Peyer's patch (tissue), 4 donors: ENCODE data around the gene SMCO1. TPM values are rescaled to one million over a fixed set of nuclear protein-coding genes. Genes with fewer than 3 reads are reported as not detected.
A peak's percentile ranks its signal among the peaks of the same experiment; 100 is the strongest.

ENCODE experiments used
- DNase-seq, 3 donors: peaks; one replicate each; pipeline ENCODE4 v3.0.0-alpha.2; 2017 to 2019
- H3K27ac ChIP-seq, 4 donors: fragments of 200-600 bp; sonication (generic); one replicate each; pipeline ENCODE4 v1.5.1; 2016 to 2019
- H3K27me3 ChIP-seq, 2 donors: fragments of 200-600 bp; sonication (generic); one replicate each; pipeline ENCODE4 v1.5.1; 2019
- H3K36me3 ChIP-seq, 3 donors: fragments of 200-600 bp; sonication (generic); one replicate each; pipeline ENCODE4 v1.5.1; 2016 to 2019
- H3K4me1 ChIP-seq, 4 donors: fragments of 200-600 bp; sonication (generic); one replicate each; pipeline ENCODE4 v1.5.1; 2016 to 2019
- H3K4me3 ChIP-seq, 4 donors: fragments of 200-600 bp; sonication (generic); 1 replicate in 3 of 4; 2 replicates in 1 of 4; pipeline ENCODE4 v1.5.1; 2016 to 2019; ENCODE audit warnings: mild to moderate bottlenecking in 1 of 4
- H3K9me3 ChIP-seq, 4 donors: fragments of 200-600 bp; sonication (generic); one replicate each; pipeline ENCODE4 v1.5.1; 2016 to 2019; ENCODE audit warnings: mild to moderate bottlenecking in 1 of 4
- POLR2A ChIP-seq, 2 donors: fragments of 450-650 bp; IDR thresholded peaks; one replicate each; pipeline ENCODE4 v1.5.1; 2017; ENCODE audit warnings: antibody characterized with exemption in 2 of 2, mild to moderate bottlenecking in 2 of 2, moderate library complexity in 2 of 2
- total RNA-seq, 4 donors: library from RNA; depleted of rRNA; stranded (reverse); fragments of >200 nt; gene quantifications; one replicate each; pipeline ENCODE4 v1.1.0, GENCODE V29; 2016
- TF ChIP-seq, protein P1 (sequence below), 6 experiments: fragments of 450-650 bp in 4 of 6; fragments of 200-600 bp in 2 of 6; sonication (generic) in 1 of 6; IDR thresholded peaks; one replicate each; pipeline ENCODE4 v1.5.1; 2017 to 2019; ENCODE audit warnings: antibody characterized with exemption in 6 of 6, mild to moderate bottlenecking in 3 of 6, moderate library complexity in 1 of 6

Gene SMCO1
- total RNA-seq, 4 donors from 2014 or later = not detected

DNA sequence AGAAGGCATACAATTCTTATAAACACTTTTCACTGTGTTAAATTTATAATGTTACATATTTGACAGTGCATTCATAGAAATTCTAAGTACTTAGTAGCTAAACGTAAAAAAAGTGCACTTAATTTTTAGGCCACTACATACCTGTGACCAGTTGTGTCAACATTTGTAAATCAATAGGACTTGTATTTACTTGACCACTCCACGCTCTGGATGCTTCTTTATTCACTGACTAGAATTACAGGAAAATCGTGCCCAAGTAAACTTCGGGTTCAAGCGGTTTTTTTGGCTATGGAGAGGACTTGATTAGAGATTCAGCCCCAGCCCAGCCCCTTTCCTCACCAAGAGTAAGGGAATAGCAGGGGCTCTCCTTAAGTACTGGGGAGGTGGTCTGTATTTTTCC is 31.4 kb upstream of the SMCO1 start:
- peaks cover 0 to 8% (median 0%) of the 10 kb centered on the region in 4 donors for H3K9me3 ChIP-seq
- no peaks in the 10 kb centered on the region for H3K4me1 ChIP-seq
- no peak for DNase-seq
- TF ChIP-seq, protein P1, sequence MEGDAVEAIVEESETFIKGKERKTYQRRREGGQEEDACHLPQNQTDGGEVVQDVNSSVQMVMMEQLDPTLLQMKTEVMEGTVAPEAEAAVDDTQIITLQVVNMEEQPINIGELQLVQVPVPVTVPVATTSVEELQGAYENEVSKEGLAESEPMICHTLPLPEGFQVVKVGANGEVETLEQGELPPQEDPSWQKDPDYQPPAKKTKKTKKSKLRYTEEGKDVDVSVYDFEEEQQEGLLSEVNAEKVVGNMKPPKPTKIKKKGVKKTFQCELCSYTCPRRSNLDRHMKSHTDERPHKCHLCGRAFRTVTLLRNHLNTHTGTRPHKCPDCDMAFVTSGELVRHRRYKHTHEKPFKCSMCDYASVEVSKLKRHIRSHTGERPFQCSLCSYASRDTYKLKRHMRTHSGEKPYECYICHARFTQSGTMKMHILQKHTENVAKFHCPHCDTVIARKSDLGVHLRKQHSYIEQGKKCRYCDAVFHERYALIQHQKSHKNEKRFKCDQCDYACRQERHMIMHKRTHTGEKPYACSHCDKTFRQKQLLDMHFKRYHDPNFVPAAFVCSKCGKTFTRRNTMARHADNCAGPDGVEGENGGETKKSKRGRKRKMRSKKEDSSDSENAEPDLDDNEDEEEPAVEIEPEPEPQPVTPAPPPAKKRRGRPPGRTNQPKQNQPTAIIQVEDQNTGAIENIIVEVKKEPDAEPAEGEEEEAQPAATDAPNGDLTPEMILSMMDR (IDR thresholded peaks at IDR 0.05) = no peak
- TF ChIP-seq POLR2A (IDR thresholded peaks at IDR 0.05) = no peak
- H3K27me3 ChIP-seq = no peaks in the 10 kb centered on the region
- no peaks in the 10 kb centered on the region for H3K36me3 ChIP-seq
- no peak overlapping the region for H3K4me3 ChIP-seq
- H3K27ac ChIP-seq = no peak overlapping the region

DNA sequence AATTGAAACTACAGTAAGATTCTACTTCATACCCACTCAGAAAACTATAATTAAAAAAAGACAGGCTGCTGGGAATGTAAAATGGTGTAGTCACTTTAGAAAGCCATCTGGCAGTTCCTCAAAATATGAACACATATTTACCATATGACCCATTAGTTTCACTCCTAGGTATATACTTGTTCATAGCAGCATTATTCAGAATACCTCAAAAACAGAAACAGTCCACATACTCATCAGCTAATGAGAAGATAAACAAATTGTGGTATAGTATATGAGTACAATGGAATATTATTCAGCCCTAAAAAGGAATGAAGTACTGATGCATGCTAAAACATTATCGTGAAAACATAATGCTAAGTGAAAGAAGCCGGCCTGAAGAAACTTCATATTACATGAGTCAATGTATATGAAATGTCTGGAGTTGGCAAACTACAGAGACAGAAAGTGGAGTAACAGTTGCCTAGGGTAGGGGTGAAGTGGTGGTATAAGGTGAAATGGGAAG is 29.4 kb upstream of the SMCO1 start:
- Histone ChIP-seq H3K4me3 (no peak overlapping the region), H3K27me3 (no peaks in the 10 kb centered on the region)
- TF ChIP-seq, protein P1 (IDR thresholded peaks at IDR 0.05) = no peak
- TF ChIP-seq POLR2A (IDR thresholded peaks at IDR 0.05) = no peak

DNA sequence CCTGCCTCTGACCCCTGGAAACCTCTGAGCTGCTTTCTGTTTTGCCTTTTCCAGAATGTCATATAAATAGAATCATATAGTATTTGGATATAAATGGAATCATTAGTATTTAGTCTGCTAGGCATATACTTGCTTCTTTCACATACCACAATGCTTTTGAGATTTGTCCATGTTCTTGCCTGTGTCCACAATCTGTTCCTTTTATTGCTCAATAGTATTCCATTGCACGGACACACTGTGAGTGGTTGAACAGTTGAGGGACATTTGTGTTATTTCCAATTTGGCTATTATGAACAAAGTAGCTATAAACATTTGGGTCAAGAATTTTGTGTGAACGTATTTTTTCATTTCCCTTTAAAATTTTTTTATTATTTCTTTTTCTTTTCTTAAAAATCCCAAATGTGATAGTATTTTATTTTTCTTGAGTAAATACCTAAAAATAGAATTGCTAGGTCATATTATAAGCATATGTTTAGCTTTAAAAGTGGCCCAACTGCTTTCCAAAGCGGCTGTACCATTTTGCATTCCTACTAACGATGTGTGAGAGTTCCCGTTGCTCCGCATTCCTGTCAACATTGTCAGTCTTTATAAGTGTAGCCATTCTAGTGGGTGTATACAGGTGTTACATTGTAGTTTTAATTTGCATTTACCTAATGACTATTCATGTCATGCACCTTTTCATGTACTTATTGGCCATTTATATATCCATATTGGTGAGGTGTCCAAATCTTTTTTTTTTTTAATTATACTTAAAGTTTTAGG is 26.7 kb upstream of the SMCO1 start:
- DNase-seq = no peak
- Histone ChIP-seq H3K27me3 (no peaks in the 10 kb centered on the region), H3K36me3 (no peaks in the 10 kb centered on the region), H3K4me3 (no peak overlapping the region), H3K9me3 (no peaks in the 10 kb centered on the region), H3K27ac (no peak overlapping the region), H3K4me1 (no peaks in the 10 kb centered on the region)
- TF ChIP-seq POLR2A (IDR thresholded peaks at IDR 0.05) = no peak
- TF ChIP-seq, protein P1 (IDR thresholded peaks at IDR 0.05) = no peak

More for the DNA sequence above, 29.4 kb upstream of the SMCO1 start:
- Histone ChIP-seq H3K36me3 (no peaks in the 10 kb centered on the region), H3K4me1 (no peaks in the 10 kb centered on the region), H3K27ac (no peak overlapping the region), H3K9me3 (peaks cover 0 to 6% (median 0%) of the 10 kb centered on the region in 4 donors)
- DNase-seq = no peak

DNA sequence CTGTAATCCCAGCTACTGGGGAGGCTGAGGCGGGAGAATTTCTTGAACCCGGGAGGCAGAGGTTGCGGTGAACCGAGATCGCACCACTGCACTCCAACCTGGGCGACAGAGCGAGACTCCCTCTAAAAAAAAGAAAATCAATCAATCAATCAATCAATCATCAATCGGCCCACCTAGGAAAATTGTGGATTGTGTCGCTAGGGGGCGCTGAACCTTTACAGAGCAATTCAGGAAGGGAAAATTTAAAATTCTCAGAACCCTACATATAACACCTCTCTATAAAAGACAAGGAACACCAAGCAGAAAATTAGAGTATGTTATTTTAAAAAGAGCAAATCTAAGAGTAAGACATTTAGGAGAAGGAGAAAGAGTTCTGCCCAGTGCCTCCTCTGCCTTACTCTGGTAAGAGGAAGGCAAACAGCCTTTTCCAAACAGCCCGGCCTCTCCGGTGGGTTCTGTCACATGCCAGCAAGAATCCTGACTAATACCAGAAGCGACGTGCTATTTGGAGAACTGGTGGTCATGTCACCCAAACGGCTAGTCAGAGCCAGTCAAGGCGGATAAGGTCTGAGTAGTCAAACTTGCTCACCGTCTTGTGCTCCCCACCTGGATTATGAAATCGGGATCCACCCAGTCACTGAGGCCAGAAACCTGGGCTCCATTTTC is 22.3 kb upstream of the SMCO1 start:
- no peaks in the 10 kb centered on the region for H3K9me3 ChIP-seq

DNA sequence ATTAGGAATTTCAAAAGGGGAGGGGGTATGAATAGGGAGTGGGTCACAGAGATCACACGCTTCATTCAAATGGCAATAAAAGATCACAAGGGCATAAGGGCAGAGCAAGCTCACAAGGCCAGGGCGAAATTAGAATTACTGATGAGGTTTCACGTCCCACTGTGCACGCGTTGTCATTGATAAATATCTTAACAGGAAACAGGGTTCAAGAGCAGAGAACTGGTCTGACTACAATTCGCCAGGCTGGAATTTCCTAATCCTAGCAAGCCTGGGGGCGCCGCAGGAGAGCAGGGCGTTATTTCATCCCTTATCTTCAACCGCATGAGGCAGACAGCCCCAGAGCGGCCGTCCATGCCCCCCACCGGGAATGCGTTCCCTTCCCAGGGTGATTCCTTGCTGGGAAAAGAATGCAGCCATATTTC is 18.1 kb upstream of the SMCO1 start:
- no peak for DNase-seq
- Histone ChIP-seq H3K4me1 (no peaks in the 10 kb centered on the region), H3K9me3 (peaks cover 0 to 3% (median 0%) of the 10 kb centered on the region in 4 donors), H3K36me3 (no peaks in the 10 kb centered on the region), H3K27me3 (no peaks in the 10 kb centered on the region), H3K4me3 (no peak overlapping the region), H3K27ac (no peak overlapping the region)
- TF ChIP-seq POLR2A (IDR thresholded peaks at IDR 0.05) = no peak
- TF ChIP-seq, protein P1 (IDR thresholded peaks at IDR 0.05) = no peak

More for the DNA sequence above, 22.3 kb upstream of the SMCO1 start:
- Histone ChIP-seq H3K4me3 (no peak overlapping the region), H3K4me1 (no peaks in the 10 kb centered on the region), H3K27ac (no peak overlapping the region), H3K27me3 (no peaks in the 10 kb centered on the region), H3K36me3 (no peaks in the 10 kb centered on the region)
- TF ChIP-seq, protein P1 (IDR thresholded peaks at IDR 0.05) = peak; percentile 55 to 76 (median 61)
- no peak for TF ChIP-seq POLR2A (IDR thresholded peaks at IDR 0.05)
- peak in 2 of 3 donors; percentile 69 to 82 for DNase-seq
